ENCODE measurements around the gene HID1.

- TF ChIP-seq POLR2A (IDR thresholded peaks at IDR 0.05; ENCODE audit: extremely low read depth, insufficient read length) (no peak), CTCF (IDR thresholded peaks at IDR 0.05; ENCODE audit: low read depth, low read length) (no peak), MYC (IDR thresholded peaks at IDR 0.05; ENCODE audit: low read depth, low read length) (no peak)
- TF ChIP-seq, protein P1, sequence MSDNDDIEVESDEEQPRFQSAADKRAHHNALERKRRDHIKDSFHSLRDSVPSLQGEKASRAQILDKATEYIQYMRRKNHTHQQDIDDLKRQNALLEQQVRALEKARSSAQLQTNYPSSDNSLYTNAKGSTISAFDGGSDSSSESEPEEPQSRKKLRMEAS (IDR thresholded peaks at IDR 0.05; ENCODE audit: low read depth, low read length), result no peak
These were observed 40.6 kb upstream of the HID1 start for GRCh38 chr17:75013092-75013559.
